Stomach smooth muscle (tissue), 2 donors: Measurements from ENCODE around the gene TEAD1.

Source experiments
- H3K27ac ChIP-seq: one replicate; pipeline ENCODE4 v1.7.0; 2013; ENCODE audit warnings: mild to moderate bottlenecking, low read length, inconsistent platforms
- H3K27me3 ChIP-seq, 2 donors: one replicate each; pipeline ENCODE4 v1.7.0; 2013; ENCODE audit warnings: low read length in 2 of 2; ENCODE audit not compliant: insufficient read depth in 2 of 2, control insufficient read depth in 1 of 2
- H3K36me3 ChIP-seq, 2 donors: one replicate each; pipeline ENCODE4 v1.7.0; 2013; ENCODE audit warnings: low read length in 2 of 2; ENCODE audit not compliant: control insufficient read depth in 2 of 2, insufficient read depth in 2 of 2
- H3K4me1 ChIP-seq: one replicate; pipeline ENCODE4 v1.7.0; 2013; ENCODE audit warnings: low read length; ENCODE audit not compliant: control insufficient read depth, insufficient read depth
- H3K4me3 ChIP-seq, 2 donors: one replicate each; pipeline ENCODE4 v1.7.0; 2013; ENCODE audit warnings: low read length in 2 of 2
- H3K9ac ChIP-seq, 2 donors: one replicate each; pipeline ENCODE4 v1.7.0; 2013; ENCODE audit warnings: low read length in 2 of 2, mild to moderate bottlenecking in 1 of 2
- H3K9me3 ChIP-seq, 2 donors: one replicate each; pipeline ENCODE4 v1.7.0; 2013; ENCODE audit warnings: low read length in 2 of 2; ENCODE audit not compliant: control insufficient read depth in 2 of 2
- donor health status: healthy.
- donor health status: Pancreatic carcinoma.

Gene TEAD1

GRCh38 chr11:12678092-12678491, 3.9 kb downstream of the TEAD1 start:
- peak overlapping the region; percentile 93 for H3K27ac ChIP-seq
- H3K36me3 ChIP-seq = no peaks in the 10 kb centered on the region
- H3K4me1 ChIP-seq = peaks cover 31% of the 10 kb centered on the region
- H3K27me3 ChIP-seq = no peaks in the 10 kb centered on the region
- no peaks in the 10 kb centered on the region for H3K9me3 ChIP-seq
- H3K4me3 ChIP-seq = peak overlapping the region; percentile 58 to 81
- H3K9ac ChIP-seq = peak overlapping the region; percentile 42 to 61

GRCh38 chr11:12678991-12679390, 4.8 kb downstream of the TEAD1 start:
- H3K4me3 ChIP-seq = peak overlapping the region in 1 of 2 donors; percentile 11
- H3K9ac ChIP-seq = peak overlapping the region in 1 of 2 donors; percentile 44
- H3K9me3 ChIP-seq = no peaks in the 10 kb centered on the region
- peaks cover 36% of the 10 kb centered on the region for H3K4me1 ChIP-seq
- H3K27ac ChIP-seq = peak overlapping the region; percentile 37
- no peaks in the 10 kb centered on the region for H3K27me3 ChIP-seq
- no peaks in the 10 kb centered on the region for H3K36me3 ChIP-seq

- Histone ChIP-seq H3K9me3 (no peaks in the 10 kb centered on the region), H3K4me3 (no peak overlapping the region), H3K4me1 (peaks cover 39% of the 10 kb centered on the region), H3K27me3 (no peaks in the 10 kb centered on the region), H3K36me3 (no peaks in the 10 kb centered on the region), H3K9ac (peak overlapping the region in 1 of 2 donors; percentile 44), H3K27ac (peak overlapping the region; percentile 37)
Measured at GRCh38 chr11:12679471-12679870, 5.2 kb downstream of the TEAD1 start.

GRCh38 chr11:12680246-12680939, 6.2 kb downstream of the TEAD1 start:
- no peaks in the 10 kb centered on the region for H3K27me3 ChIP-seq
- no peaks in the 10 kb centered on the region for H3K36me3 ChIP-seq
- H3K9me3 ChIP-seq = no peaks in the 10 kb centered on the region
- peak overlapping the region; percentile 38 to 58 for H3K4me3 ChIP-seq
- peak overlapping the region; percentile 55 to 66 for H3K9ac ChIP-seq
- H3K27ac ChIP-seq = peak overlapping the region; percentile 80
- H3K4me1 ChIP-seq = peaks cover 43% of the 10 kb centered on the region

- peak overlapping the region; percentile 38 to 58 for H3K4me3 ChIP-seq
- peak overlapping the region in 1 of 2 donors; percentile 8 for H3K9ac ChIP-seq
- no peaks in the 10 kb centered on the region for H3K36me3 ChIP-seq
- peaks cover 46% of the 10 kb centered on the region for H3K4me1 ChIP-seq
- no peaks in the 10 kb centered on the region for H3K9me3 ChIP-seq
- peak overlapping the region; percentile 80 for H3K27ac ChIP-seq
- H3K27me3 ChIP-seq = no peaks in the 10 kb centered on the region
Measured at GRCh38 chr11:12680940-12681258, 6.7 kb downstream of the TEAD1 start.

- Histone ChIP-seq H3K27ac (no peak overlapping the region), H3K4me1 (peaks cover 47% of the 10 kb centered on the region), H3K4me3 (no peak overlapping the region), H3K9me3 (no peaks in the 10 kb centered on the region), H3K27me3 (no peaks in the 10 kb centered on the region), H3K9ac (no peak overlapping the region), H3K36me3 (no peaks in the 10 kb centered on the region)
Measured at GRCh38 chr11:12681466-12681865, 7.2 kb downstream of the TEAD1 start.

- no peaks in the 10 kb centered on the region for H3K9me3 ChIP-seq
- H3K4me3 ChIP-seq = no peak overlapping the region
- no peak overlapping the region for H3K9ac ChIP-seq
- peaks cover 47% of the 10 kb centered on the region for H3K4me1 ChIP-seq
- peak overlapping the region; percentile 26 for H3K27ac ChIP-seq
- H3K36me3 ChIP-seq = no peaks in the 10 kb centered on the region
- no peaks in the 10 kb centered on the region for H3K27me3 ChIP-seq
Measured at GRCh38 chr11:12682288-12682687, 8.1 kb downstream of the TEAD1 start.

- Histone ChIP-seq H3K4me1 (peaks cover 50% of the 10 kb centered on the region), H3K9ac (no peak overlapping the region), H3K36me3 (no peaks in the 10 kb centered on the region), H3K4me3 (no peak overlapping the region), H3K27ac (peak overlapping the region; percentile 26), H3K9me3 (no peaks in the 10 kb centered on the region), H3K27me3 (no peaks in the 10 kb centered on the region)
Measured at GRCh38 chr11:12682737-12683500, 8.7 kb downstream of the TEAD1 start.

GRCh38 chr11:12683874-12684273, 9.7 kb downstream of the TEAD1 start:
- Histone ChIP-seq H3K4me1 (peaks cover 49% of the 10 kb centered on the region), H3K27ac (no peak overlapping the region)

GRCh38 chr11:12684315-12684714, 10.1 kb downstream of the TEAD1 start:
- no peak overlapping the region for H3K4me3 ChIP-seq
- no peaks in the 10 kb centered on the region for H3K36me3 ChIP-seq
- H3K27ac ChIP-seq = no peak overlapping the region
- H3K9ac ChIP-seq = no peak overlapping the region
- no peaks in the 10 kb centered on the region for H3K27me3 ChIP-seq
- no peaks in the 10 kb centered on the region for H3K9me3 ChIP-seq
- H3K4me1 ChIP-seq = peaks cover 50% of the 10 kb centered on the region

More at GRCh38 chr11:12683874-12684273, 9.7 kb downstream of the TEAD1 start:
- Histone ChIP-seq H3K27me3 (no peaks in the 10 kb centered on the region), H3K9me3 (no peaks in the 10 kb centered on the region), H3K4me3 (no peak overlapping the region), H3K9ac (no peak overlapping the region), H3K36me3 (no peaks in the 10 kb centered on the region)

- peaks cover 51% of the 10 kb centered on the region for H3K4me1 ChIP-seq
- H3K9ac ChIP-seq = no peak overlapping the region
- H3K9me3 ChIP-seq = no peaks in the 10 kb centered on the region
- no peaks in the 10 kb centered on the region for H3K36me3 ChIP-seq
- no peak overlapping the region for H3K4me3 ChIP-seq
- no peaks in the 10 kb centered on the region for H3K27me3 ChIP-seq
- H3K27ac ChIP-seq = no peak overlapping the region
Measured at GRCh38 chr11:12684816-12685215, 10.6 kb downstream of the TEAD1 start.
